ENCODE measurements around the gene TMEM165.

The TMEM165 gene

GRCh38 chr4:55458164-55458563 lies 62.4 kb downstream of the TMEM165 start:
- DNase-seq (ENCODE audit: low read depth): no peak

DNA sequence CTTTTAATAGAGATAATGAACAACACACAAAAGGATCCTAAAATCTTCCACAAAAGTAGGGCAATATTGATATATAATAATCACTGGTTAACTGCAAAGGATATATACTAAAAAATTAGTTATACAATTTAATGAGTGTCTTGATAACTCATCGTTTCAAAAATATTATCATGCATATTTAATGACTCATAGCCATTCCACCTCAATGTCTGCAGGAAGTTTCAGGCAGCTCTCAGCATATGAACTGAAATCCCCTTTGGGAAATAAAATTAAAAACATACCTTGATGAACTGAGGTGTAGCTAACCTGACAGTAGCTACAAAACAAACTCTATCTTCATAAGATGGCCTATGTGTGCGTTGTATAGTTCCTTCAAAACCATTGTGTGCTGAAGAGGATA lies 62.9 kb downstream of the TMEM165 start:
- DNase-seq (ENCODE audit: low read depth): no peak

DNA sequence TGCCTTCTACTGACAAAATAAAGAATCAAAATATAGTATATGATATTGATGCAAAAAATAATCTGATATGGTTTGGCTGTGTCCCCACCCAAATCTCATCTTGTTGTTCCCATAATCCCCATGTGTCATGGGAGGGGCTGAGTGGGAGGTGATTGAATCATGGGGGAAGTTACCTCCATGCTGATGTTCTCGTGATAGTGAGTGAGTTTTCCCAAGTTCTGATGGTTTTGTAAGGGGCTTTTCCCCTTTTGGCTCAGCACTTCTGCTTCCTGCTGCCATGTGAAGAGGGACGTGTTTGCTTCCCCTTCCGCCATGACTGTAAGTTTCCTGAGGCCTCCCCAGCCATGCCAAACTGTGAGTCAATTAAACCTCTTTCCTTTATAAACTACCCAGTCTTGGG lies 70.2 kb downstream of the TMEM165 start:
- DNase-seq (ENCODE audit: low read depth): no peak

DNA sequence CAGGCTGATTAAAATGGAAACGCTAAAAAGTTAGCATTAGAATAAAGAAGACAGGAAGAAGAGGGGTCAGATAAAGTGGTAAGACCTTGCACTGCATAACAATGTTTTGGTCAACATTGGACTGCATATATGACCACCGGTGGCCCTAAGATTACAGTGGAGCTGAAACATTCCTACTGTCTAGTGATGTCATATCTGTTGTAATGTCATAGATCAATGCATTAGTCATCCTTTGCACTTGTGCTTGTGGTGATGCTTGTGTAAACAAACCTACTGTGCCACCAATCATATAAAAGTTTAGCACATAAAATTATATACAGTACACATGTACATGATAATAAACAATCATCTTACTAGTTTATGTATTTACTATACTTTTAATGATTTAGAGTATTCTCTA lies 73.0 kb downstream of the TMEM165 start:
- no peak for DNase-seq (ENCODE audit: low read depth)

DNA sequence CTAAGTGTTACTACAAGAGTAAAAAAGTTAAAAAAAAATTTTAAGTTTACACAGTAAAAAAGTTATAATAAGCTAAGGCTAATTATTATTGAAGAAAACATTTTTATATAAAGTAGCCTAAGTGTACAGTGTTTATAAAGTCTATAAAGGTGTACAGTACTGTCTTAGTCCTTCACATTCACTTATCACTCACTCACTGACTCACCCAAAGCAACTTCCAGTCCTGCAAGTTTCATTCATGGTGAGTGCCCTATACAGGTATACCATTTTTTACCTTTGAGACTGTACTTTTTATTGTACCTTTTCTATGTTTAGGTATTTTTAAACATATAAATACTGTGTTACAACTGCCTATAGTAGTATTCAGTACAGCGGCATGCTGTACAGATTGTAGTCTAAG lies 74.2 kb downstream of the TMEM165 start:
- DNase-seq (ENCODE audit: low read depth): no peak

Data from HS-5 (cell line).